Mesendoderm (in vitro differentiated cells): Measurements from ENCODE around the gene FANCC.
"Not testable (repeated sequence)": the region's sequence is repeated elsewhere in the genome, so short reads cannot be mapped to it uniquely, and the experiment has no call there.

Source experiments
- DNase-seq: peaks from one replicate; pipeline ENCODE4 v3.0.0; 2013
- H2AK5ac ChIP-seq: 2 replicates; pipeline ENCODE4 v1.6.1; 2013; ENCODE audit warnings: low read length, inconsistent platforms
- H2BK120ac ChIP-seq: 2 replicates; pipeline ENCODE4 v1.6.1; 2013; ENCODE audit warnings: low read depth, mild to moderate bottlenecking, low read length, moderate library complexity, mixed read lengths
- H2BK15ac ChIP-seq: replicated peaks from 2 replicates; pipeline ENCODE4 v1.6.1; 2013; ENCODE audit warnings: low read depth, mild to moderate bottlenecking, moderate library complexity
- H2BK5ac ChIP-seq: 2 replicates; pipeline ENCODE4 v1.6.1; 2013; ENCODE audit warnings: low read length, inconsistent platforms
- H3K18ac ChIP-seq: 2 replicates; pipeline ENCODE4 v1.6.1; 2013; ENCODE audit warnings: mild to moderate bottlenecking, low read length, mixed read lengths
- H3K23ac ChIP-seq: one replicate; pipeline ENCODE4 v1.6.1; 2013; ENCODE audit warnings: low read length
- H3K27ac ChIP-seq: 2 replicates; pipeline ENCODE4 v1.5.1; 2013; ENCODE audit warnings: low read depth, mild to moderate bottlenecking, inconsistent platforms, low read length, moderate library complexity
- H3K27me3 ChIP-seq: 2 replicates; pipeline ENCODE4 v1.6.1; 2013; ENCODE audit warnings: low read length, control low read depth, mild to moderate bottlenecking, inconsistent platforms; ENCODE audit not compliant: insufficient read depth, poor library complexity
- H3K36me3 ChIP-seq: 2 replicates; pipeline ENCODE4 v1.6.1; 2013; ENCODE audit warnings: low read length, inconsistent platforms; ENCODE audit not compliant: control insufficient read depth, insufficient read depth
- H3K4ac ChIP-seq: one replicate; pipeline ENCODE4 v1.6.1; 2013; ENCODE audit warnings: low read depth, mild to moderate bottlenecking, low read length, moderate library complexity
- H3K4me1 ChIP-seq: 2 replicates; pipeline ENCODE4 v1.6.1; 2013; ENCODE audit warnings: low read depth, low read length, inconsistent platforms; ENCODE audit not compliant: control insufficient read depth
- H3K4me2 ChIP-seq: 2 replicates; pipeline ENCODE4 v1.6.1; 2013; ENCODE audit warnings: low read length
- H3K4me3 ChIP-seq: 2 replicates; pipeline ENCODE4 v1.5.1; 2013; ENCODE audit warnings: mild to moderate bottlenecking, low read length
- H3K56ac ChIP-seq: one replicate; pipeline ENCODE4 v1.6.1; 2013; ENCODE audit warnings: low read length
- H3K79me1 ChIP-seq: 2 replicates; pipeline ENCODE4 v1.6.1; 2013; ENCODE audit warnings: low read length, inconsistent platforms
- H3K79me2 ChIP-seq: 2 replicates; pipeline ENCODE4 v1.6.1; 2013; ENCODE audit warnings: mild to moderate bottlenecking, low read length; ENCODE audit not compliant: control insufficient read depth, insufficient read depth
- H3K9ac ChIP-seq: 2 replicates; pipeline ENCODE4 v1.6.1; 2013; ENCODE audit warnings: low read length, inconsistent platforms
- H4K5ac ChIP-seq: one replicate; pipeline ENCODE4 v1.6.1; 2013; ENCODE audit warnings: low read length
- H4K8ac ChIP-seq: one replicate; pipeline ENCODE4 v1.6.1; 2013; ENCODE audit warnings: low read depth, mild to moderate bottlenecking, control low read depth, low read length, moderate library complexity
- WGBS: extraction: QIAGEN DNeasy Blood & Tissue Kit; methylation state at CpG from one replicate; pipeline ENCODE4 v1.1.7; 2013; ENCODE audit warnings: low lambda C conversion rate, missing lambda C conversion rate; ENCODE audit not compliant: insufficient coverage; ENCODE audit errors: extremely low coverage; 5-methylcytosine and 5-hydroxymethylcytosine counted together

FANCC gene

DNA sequence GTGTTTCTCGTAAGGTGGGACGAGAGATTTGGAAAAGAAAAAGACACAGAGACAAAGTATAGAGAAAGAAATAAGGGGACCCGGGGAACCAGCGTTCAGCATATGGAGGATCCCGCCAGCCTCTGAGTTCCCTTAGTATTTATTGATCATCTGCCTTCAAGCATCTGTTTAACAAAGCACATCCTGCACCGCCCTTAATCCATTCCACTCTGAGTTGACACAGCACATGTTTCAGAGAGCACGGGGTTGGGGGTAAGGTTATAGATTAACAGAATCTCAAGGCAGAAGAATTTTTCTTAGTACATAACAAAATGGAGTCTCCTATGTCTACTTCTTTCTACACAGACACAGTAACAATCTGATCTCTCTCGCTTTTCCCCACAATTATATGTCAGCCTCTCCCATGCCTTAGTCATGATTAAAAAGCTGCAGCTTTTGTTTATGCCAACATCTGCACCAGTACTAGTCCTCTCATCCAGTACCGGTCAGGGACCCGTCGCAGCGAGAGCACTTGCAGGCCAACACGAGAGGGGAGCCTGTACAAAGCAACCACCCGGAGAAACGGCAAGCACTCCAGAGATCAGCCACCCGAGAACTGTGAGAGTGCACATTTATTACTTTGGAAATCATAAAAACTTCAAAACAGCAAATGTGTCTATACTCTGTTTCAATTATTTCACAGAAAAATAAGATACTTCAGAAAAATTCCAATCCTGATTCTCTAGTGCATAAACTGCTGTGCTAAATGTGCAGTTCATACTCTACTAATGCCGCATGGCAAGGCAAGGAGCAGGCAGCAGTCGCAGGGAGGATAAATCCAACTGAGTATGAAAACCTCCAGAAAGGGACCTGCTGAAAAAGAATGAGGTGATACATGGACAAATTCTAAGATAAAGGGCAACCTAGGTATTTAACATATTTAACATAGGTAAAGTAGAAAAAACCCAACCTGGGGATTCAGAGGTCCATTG lies 47.4 kb downstream of the FANCC start:
- not testable (repeated sequence) for H3K23ac ChIP-seq, DNase-seq, H3K4me2 ChIP-seq, H3K56ac ChIP-seq, H3K27me3 ChIP-seq, H4K5ac ChIP-seq, H2AK5ac ChIP-seq, H3K27ac ChIP-seq, H2BK120ac ChIP-seq, H2BK15ac ChIP-seq, H3K4ac ChIP-seq, H4K8ac ChIP-seq, H3K36me3 ChIP-seq, H3K79me1 ChIP-seq, H3K18ac ChIP-seq, H2BK5ac ChIP-seq, H3K4me1 ChIP-seq, H3K79me2 ChIP-seq, H3K9ac ChIP-seq, H3K4me3 ChIP-seq
- WGBS = no CpG with 5 or more reads among the region's 18 CpGs

DNA sequence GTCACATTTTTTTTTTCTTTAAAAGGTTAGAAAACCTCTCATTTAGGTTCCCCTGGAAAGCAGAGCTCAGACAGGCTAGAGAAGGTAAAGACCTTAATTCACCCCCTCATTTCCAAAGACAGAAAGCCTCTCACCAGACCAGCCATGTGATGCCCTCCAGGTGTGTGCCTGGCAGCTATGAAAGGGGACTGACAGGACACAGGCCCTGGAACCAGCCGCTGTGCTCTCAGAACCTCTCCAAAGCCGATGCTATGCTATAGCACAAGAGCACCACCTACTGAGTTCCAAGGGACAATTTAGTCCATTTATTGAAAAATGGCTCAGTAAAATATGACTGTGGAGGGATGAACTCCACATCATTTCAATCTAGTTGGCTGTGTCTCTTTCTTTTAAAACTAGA lies 48.8 kb downstream of the FANCC start:
- H3K79me1 ChIP-seq = peaks cover 8% of the 10 kb centered on the region

DNA sequence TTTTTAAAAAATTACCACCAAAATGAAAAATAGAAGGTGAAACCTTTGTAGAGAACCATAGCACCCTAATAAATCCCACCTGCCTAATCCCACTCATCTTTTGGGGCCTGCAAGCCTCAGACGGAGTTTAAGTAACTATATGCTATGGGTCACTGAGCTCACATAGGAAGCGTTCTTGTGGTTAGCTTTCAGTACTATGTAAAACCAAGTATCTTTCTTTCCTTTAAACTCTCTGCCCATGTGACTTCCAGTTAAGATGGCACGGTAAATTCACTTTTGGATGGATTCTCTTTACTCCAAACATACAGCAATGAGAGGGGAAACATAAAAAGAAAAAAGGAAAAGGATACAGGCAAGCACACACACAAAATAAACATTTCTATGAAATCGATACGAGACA lies 50.9 kb downstream of the FANCC start:
- Histone ChIP-seq H2AK5ac (no peak overlapping the region), H3K4me2 (no peak overlapping the region), H3K27me3 (no peaks in the 10 kb centered on the region), H3K4ac (no peak overlapping the region), H2BK120ac (no peak overlapping the region), H4K8ac (no peak overlapping the region), H3K36me3 (no peaks in the 10 kb centered on the region), H3K4me3 (no peak overlapping the region), H3K56ac (no peak overlapping the region), H3K18ac (no peak overlapping the region), H2BK5ac (no peak overlapping the region), H3K79me1 (peaks cover 16% of the 10 kb centered on the region), H3K27ac (no peak overlapping the region), H3K23ac (no peak overlapping the region), H3K79me2 (peaks cover 1% of the 10 kb centered on the region), H3K9ac (no peak overlapping the region), H2BK15ac (no peak overlapping the region), H4K5ac (no peak overlapping the region), H3K4me1 (peaks cover 3% of the 10 kb centered on the region)
- WGBS = no CpG with 5 or more reads among the region's 5 CpGs
- DNase-seq = no peak

More for the DNA sequence above, 48.8 kb downstream of the FANCC start:
- Histone ChIP-seq H3K79me2 (peaks cover 1% of the 10 kb centered on the region), H3K4me2 (no peak overlapping the region), H4K5ac (no peak overlapping the region), H3K56ac (no peak overlapping the region), H3K23ac (no peak overlapping the region), H3K18ac (no peak overlapping the region), H3K4ac (no peak overlapping the region), H2BK15ac (no peak overlapping the region), H3K4me3 (no peak overlapping the region), H3K27me3 (no peaks in the 10 kb centered on the region), H4K8ac (no peak overlapping the region), H2BK5ac (no peak overlapping the region), H3K9ac (no peak overlapping the region), H2BK120ac (no peak overlapping the region), H3K36me3 (no peaks in the 10 kb centered on the region), H3K27ac (no peak overlapping the region), H3K4me1 (peaks cover 3% of the 10 kb centered on the region), H2AK5ac (no peak overlapping the region)
- WGBS = no CpG with 5 or more reads among the region's 2 CpGs
- DNase-seq = peak; percentile 57

DNA sequence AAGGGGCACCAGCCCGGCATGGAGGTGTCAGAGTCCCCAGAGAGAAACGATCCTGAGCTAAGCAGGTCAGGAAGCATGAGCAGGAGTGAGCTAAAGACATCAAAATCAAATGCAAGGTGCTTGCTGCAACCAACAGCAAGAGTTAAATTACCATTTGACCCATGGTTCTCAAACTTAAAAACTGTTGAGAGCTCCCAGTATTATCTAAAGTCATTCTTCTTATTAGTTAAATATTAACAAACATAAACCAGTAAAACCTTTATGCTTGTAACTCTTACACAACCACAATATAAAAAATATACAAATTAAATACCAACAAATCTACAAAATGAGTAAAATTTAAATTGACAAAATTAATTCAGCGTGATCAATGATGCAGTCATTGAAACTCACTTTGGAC lies 51.5 kb downstream of the FANCC start:
- Histone ChIP-seq H3K4me3 (no peak overlapping the region), H4K5ac (no peak overlapping the region), H2BK120ac (no peak overlapping the region), H3K36me3 (no peaks in the 10 kb centered on the region), H3K4me1 (peaks cover 3% of the 10 kb centered on the region), H3K4me2 (no peak overlapping the region), H3K23ac (no peak overlapping the region), H4K8ac (no peak overlapping the region), H3K18ac (no peak overlapping the region), H3K27me3 (no peaks in the 10 kb centered on the region), H2BK15ac (no peak overlapping the region), H2BK5ac (no peak overlapping the region), H3K79me1 (peaks cover 15% of the 10 kb centered on the region), H2AK5ac (no peak overlapping the region), H3K79me2 (peaks cover 1% of the 10 kb centered on the region), H3K27ac (no peak overlapping the region), H3K56ac (no peak overlapping the region), H3K4ac (no peak overlapping the region), H3K9ac (no peak overlapping the region)
- no peak for DNase-seq
- 100% methylated on average over 1 of the region's 3 CpGs for WGBS

DNA sequence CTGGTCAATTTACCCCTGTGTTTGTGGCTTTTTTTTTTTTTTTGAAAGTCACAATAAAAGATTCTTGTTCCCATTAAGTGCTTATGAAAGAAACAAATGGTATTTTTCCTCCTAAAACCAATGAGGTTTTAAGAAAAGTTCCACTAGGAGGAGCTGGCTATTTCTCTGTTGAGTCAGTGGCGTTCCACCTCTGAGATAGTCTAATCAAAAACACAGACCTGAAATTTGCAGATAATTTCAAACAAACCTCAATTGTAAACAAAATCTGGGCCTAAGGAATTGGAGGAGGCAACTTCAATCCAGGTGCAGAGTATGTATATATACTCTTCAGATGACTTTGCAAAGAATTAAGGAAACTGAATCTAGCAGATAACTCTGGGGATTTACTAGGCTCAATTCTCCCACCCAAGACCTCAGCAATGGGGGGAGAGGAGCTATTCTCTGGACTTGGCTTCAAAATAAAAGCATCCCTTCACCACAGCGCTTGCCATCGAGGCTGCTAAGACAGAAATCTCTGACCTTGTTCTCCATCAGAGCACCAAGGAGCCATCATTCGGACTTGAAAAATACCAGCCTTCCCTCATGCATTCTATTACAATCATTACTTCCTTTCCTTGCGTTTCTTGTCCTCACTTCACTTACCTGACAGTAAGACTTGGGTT lies 52.4 kb downstream of the FANCC start:
- Histone ChIP-seq H3K4me1 (peaks cover 3% of the 10 kb centered on the region), H3K9ac (no peak overlapping the region), H3K4ac (no peak overlapping the region), H3K23ac (no peak overlapping the region), H2BK15ac (no peak overlapping the region), H3K4me2 (no peak overlapping the region), H4K8ac (no peak overlapping the region), H3K79me2 (peaks cover 1% of the 10 kb centered on the region), H3K27ac (no peak overlapping the region), H3K18ac (no peak overlapping the region), H3K36me3 (no peaks in the 10 kb centered on the region), H2BK5ac (no peak overlapping the region), H3K4me3 (no peak overlapping the region), H4K5ac (no peak overlapping the region), H2BK120ac (no peak overlapping the region), H3K79me1 (peaks cover 15% of the 10 kb centered on the region), H2AK5ac (no peak overlapping the region), H3K56ac (no peak overlapping the region), H3K27me3 (no peaks in the 10 kb centered on the region)
- DNase-seq = peak; percentile 48
- no CpG with 5 or more reads among the region's 5 CpGs for WGBS
